Activated naive CD4-positive, alpha-beta T cell treated with anti-CD3 and anti-CD28 coated beads, Interleukin-2, amount 10 ng/mL, durations not matched to agents 5 hours and 36 hours (primary cell): ENCODE measurements around the gene C6orf47. TPM values are rescaled to one million over a fixed set of nuclear protein-coding genes. Genes with fewer than 3 reads are reported as not detected.

Experiments used
- microRNA-seq: library from miRNA; unstranded; fragments of <30 nt; microRNA quantifications from one replicate; pipeline ENCODE4 v1.2.0, GENCODE V29; 2022; ENCODE audit warnings: borderline microRNAs expressed, borderline replicate concordance
- total RNA-seq, 2 experiments: library from RNA; stranded (reverse); gene quantifications; one replicate each; pipeline ENCODE4 v1.2.3, GENCODE V29; 2021

Gene C6orf47, protein sequence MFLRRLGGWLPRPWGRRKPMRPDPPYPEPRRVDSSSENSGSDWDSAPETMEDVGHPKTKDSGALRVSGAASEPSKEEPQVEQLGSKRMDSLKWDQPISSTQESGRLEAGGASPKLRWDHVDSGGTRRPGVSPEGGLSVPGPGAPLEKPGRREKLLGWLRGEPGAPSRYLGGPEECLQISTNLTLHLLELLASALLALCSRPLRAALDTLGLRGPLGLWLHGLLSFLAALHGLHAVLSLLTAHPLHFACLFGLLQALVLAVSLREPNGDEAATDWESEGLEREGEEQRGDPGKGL
- 10 to 100 TPM; 23.6 to 24.2 TPM for total RNA-seq

DNA sequence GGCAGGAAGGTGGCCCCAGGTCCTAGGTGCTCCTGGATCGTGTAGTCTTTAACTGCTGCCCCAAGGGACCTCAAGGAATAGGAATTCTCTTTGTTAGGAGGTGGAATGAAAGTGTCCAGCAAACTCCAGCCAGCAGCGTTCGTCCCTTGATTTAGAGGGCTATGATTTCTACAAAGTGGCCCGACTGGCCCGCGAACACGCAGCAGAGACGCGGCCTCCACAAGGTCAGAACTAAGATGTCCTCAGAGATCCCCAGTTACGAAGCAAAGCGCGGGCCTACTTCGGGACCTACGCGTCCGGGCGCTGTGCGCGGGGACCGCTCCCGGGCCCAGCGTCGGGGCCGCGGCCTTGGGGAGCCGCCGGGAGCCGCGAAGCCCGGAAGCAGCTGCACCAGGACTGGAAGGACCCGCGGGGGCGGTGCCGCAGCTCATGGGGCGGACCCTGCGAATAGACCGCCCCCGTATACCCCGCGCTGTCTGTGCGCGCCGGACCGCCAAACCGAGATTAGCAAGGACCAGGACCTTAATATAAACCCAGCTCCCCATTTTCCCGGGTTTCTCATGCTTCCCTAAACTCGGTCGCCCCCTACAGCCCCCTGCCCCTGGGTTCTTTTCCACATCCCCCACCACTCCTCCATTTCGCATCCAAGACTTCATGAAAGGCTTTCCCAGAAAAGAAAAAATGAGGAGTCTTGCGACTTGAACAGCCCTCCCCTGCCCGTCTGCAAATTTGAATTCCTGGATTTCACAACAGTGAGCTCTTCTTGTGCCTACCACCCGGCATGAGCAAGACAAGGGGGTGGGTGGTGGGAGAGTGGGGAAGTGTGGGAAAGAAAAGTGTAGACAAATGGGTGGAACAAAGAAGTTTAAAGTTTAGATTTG is at the start of gene C6orf47:
C6orf47 (minus strand) TSS at position 398 of the 881 bp plus-strand sequence. CDS start 831 bp downstream, outside the sequence.

GRCh38 chr6:31706599-31706998 is 46.0 kb upstream of the C6orf47 start, which contains the start of gene LY6G6F:
LY6G6F (plus strand) TSS chr6:31706866; CDS start chr6:31706907, 41 bp downstream.

DNA sequence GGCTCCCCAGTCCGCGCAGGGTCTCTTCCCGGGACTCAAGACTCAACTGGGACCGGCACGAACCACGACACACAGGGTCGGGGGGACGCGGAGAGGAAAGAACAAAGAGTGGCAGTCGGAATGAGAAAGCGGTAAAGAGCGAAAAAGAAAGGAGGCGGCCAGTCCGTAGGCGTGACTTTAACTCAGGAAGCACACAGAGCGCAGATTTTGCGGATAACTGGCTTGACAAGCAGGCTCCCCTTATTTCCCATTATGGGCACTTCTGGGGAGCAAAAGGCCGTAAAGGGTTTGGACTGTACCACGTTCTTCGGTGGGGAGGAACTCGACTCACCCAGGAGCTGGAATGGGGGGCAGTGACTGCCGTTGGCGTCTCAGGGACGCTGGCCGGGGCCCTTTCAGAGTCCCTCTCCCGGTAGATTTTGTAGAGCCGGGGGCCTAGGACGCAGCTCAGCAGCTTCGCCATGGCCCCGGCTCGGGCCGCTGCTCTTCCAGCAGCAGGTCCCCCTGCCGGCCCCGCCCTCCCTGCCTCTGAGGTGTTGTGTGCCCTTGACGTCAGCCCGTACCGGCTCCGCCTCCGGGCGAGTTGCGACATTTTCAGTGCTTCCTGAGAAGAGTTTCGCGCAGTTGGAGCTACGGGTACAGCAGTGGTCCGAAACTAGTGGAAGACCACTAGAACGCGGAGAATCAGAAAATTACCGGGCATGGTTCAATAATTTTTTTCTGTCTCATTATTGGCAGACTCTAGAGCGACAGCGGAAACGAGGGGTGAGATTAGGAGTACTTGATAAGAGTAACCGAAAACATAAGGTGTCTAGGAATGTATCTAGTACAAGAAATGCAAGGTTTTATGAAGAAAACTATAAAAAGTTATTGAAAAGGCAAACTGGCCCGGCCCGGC is 42.5 kb upstream of the C6orf47 start, which contains the start of gene ABHD16A:
ABHD16A (minus strand) TSS at position 506 of the 898 bp plus-strand sequence; CDS start at position 463, 43 bp downstream.

GRCh38 chr6:31680226-31681134 is 19.9 kb upstream of the C6orf47 start, which contains the start of gene LY6G5C:
LY6G5C (minus strand) TSS chr6:31681067; CDS start chr6:31680373, 694 bp downstream.

GRCh38 chr6:31669676-31670075 is 9.1 kb upstream of the C6orf47 start, which contains the start of gene LY6G5B:
LY6G5B (plus strand) TSS chr6:31669976; CDS start chr6:31670951, 975 bp downstream.

GRCh38 chr6:31665501-31666336 is 5.1 kb upstream of the C6orf47 start, which contains the start of gene CSNK2B:
CSNK2B (plus strand) TSS chr6:31666080; CDS start chr6:31666832, 752 bp downstream.

GRCh38 chr6:31664790-31665500 is 4.4 kb upstream of the C6orf47 start, which contains the start of gene GPANK1:
GPANK1 (minus strand) TSS chr6:31664997; CDS start chr6:31664478, 519 bp downstream.

GRCh38 chr6:31655349-31656237 is 5.0 kb downstream of the C6orf47 start, which contains the start of gene APOM:
APOM (plus strand) TSS chr6:31655894; CDS start chr6:31655967, 73 bp downstream.

DNA sequence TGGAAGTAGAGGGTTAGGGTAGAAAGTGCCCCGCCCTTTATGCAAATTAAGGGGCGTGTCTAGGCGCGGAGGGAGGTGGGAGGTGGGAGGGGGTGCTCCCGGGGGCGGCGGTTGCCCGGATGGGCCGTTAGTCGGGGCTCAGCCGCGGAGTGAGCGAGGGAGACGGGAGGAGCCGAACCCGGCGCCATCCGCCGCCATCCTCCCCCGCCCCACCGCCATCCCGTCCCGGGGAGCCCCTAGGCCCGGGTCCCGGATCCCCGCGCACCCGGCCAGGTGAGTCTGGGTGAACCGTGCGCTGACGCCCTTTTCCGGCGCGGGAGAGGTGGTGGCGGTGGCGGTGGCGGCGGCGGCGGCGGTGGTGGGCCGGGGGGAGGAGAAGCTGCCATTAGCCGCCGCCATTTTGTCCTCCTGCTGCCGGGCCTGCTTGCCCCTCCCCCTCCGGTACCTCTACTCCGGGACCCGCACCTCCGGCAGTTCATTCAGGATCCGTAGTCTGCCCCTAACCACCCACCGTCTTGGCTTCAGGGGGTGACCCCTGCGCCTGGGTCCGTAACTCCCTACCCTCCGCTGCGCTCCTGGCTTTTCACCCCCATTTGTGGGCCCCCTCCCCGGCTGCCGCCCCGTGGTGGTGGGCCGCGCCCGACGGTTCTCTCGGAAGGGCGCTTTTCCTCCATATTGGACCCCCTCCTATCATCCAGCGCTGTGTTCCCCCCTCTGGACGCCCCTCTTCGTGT is 39.8 kb downstream of the C6orf47 start, which contains the start of gene PRRC2A:
PRRC2A (plus strand) TSS at position 130 of the 734 bp plus-strand sequence. CDS start 2,075 bp downstream, outside the sequence.

GRCh38 chr6:31614684-31615578 is 45.6 kb downstream of the C6orf47 start, which contains the start of gene AIF1:
AIF1 (plus strand) TSS chr6:31615234; CDS start chr6:31615330, 96 bp downstream.

Small RNA genes within 50 kb of the gene (microRNA-seq; reads per million reads assigned to microRNA genes)
- gene MIR4646 (1.5 reads per million), gene MIR6832 (not detected)

Other genes starting within 250 kb of the C6orf47 start
- 10 to 100 TPM; 37.8 to 38.1 TPM for gene MICB, start 162.6 kb downstream of the C6orf47 start, total RNA-seq
- gene MCCD1, start 131.8 kb downstream of the C6orf47 start, total RNA-seq, result not detected
- 100 to 1,000 TPM; 423 to 444 TPM for gene DDX39B, start 118.8 kb downstream of the C6orf47 start, total RNA-seq
- 1 to 10 TPM; 3.5 to 4.2 TPM for gene ATP6V1G2, start 114.2 kb downstream of the C6orf47 start, total RNA-seq
- 10 to 100 TPM; 12.9 to 15.8 TPM for gene NFKBIL1, start 113.2 kb downstream of the C6orf47 start, total RNA-seq
- 10 to 100 TPM; 29.6 TPM for gene LTA, start 88.5 kb downstream of the C6orf47 start, total RNA-seq
- 10 to 100 TPM; 51.3 to 53.4 TPM for gene TNF, start 85.2 kb downstream of the C6orf47 start, total RNA-seq
- 1,000 to 10,000 TPM; 1,438 to 1,452 TPM for gene LTB, start 78.4 kb downstream of the C6orf47 start, total RNA-seq
- gene LST1, start 74.5 kb downstream of the C6orf47 start, total RNA-seq, result 10 to 100 TPM; 67.8 to 71.0 TPM
- gene NCR3, start 67.8 kb downstream of the C6orf47 start, total RNA-seq, result 10 to 100 TPM; 27.6 to 28.8 TPM
- gene AIF1, start 45.5 kb downstream of the C6orf47 start, total RNA-seq, result 10 to 100 TPM; 45.4 to 46.1 TPM
- gene PRRC2A, start 40.1 kb downstream of the C6orf47 start, total RNA-seq, result 100 to 1,000 TPM; 210 to 211 TPM
- gene BAG6, start 8.1 kb downstream of the C6orf47 start, total RNA-seq, result 100 to 1,000 TPM; 278 to 280 TPM
- 1 to 10 TPM; 3.8 to 3.9 TPM for gene APOM, start 4.9 kb downstream of the C6orf47 start, total RNA-seq
- 10 to 100 TPM; 26.4 to 29.1 TPM for gene GPANK1, start 4.2 kb upstream of the C6orf47 start, total RNA-seq
- 100 to 1,000 TPM; 181 to 195 TPM for gene CSNK2B, start 5.3 kb upstream of the C6orf47 start, total RNA-seq
- gene LY6G5B, start 9.2 kb upstream of the C6orf47 start, total RNA-seq, result 10 to 100 TPM; 20.3 to 23.5 TPM
- gene LY6G5C, start 20.3 kb upstream of the C6orf47 start, total RNA-seq, result 1 to 10 TPM; 1.8 to 2.2 TPM
- gene ABHD16A, start 42.5 kb upstream of the C6orf47 start, total RNA-seq, result 10 to 100 TPM; 50.4 to 54.9 TPM
- gene LY6G6F, start 46.1 kb upstream of the C6orf47 start, total RNA-seq, result not detected
- not detected for gene LY6G6D, start 54.6 kb upstream of the C6orf47 start, total RNA-seq
- not detected for gene LY6G6C, start 61.0 kb upstream of the C6orf47 start, total RNA-seq
- gene MPIG6B, start 62.6 kb upstream of the C6orf47 start, total RNA-seq, result under 1 TPM; 0.22 to 0.43 TPM
- 10 to 100 TPM; 18.1 to 18.9 TPM for gene DDAH2, start 68.5 kb upstream of the C6orf47 start, total RNA-seq
- 100 to 1,000 TPM; 534 to 538 TPM for gene CLIC1, start 75.8 kb upstream of the C6orf47 start, total RNA-seq
- 10 to 100 TPM; 47.4 to 47.7 TPM for gene MSH5, start 79.2 kb upstream of the C6orf47 start, total RNA-seq
- gene SAPCD1, start 101.9 kb upstream of the C6orf47 start, total RNA-seq, result 10 to 100 TPM; 11.3 to 12.0 TPM
- gene VWA7, start 116.5 kb upstream of the C6orf47 start, total RNA-seq, result 1 to 10 TPM; 3.8 to 3.9 TPM
- 10 to 100 TPM; 74.6 to 79.2 TPM for gene VARS1, start 135.0 kb upstream of the C6orf47 start, total RNA-seq
- 10 to 100 TPM; 72.5 to 75.6 TPM for gene LSM2, start 146.2 kb upstream of the C6orf47 start, total RNA-seq
- 1 to 10 TPM; 3.7 to 3.8 TPM for gene HSPA1L, start 154.5 kb upstream of the C6orf47 start, total RNA-seq
- gene HSPA1A, start 154.8 kb upstream of the C6orf47 start, total RNA-seq, result 10 to 100 TPM; 75.8 to 83.8 TPM
- 10 to 100 TPM; 35.5 to 35.9 TPM for gene HSPA1B, start 167.0 kb upstream of the C6orf47 start, total RNA-seq
- 10 to 100 TPM; 23.4 to 23.7 TPM for gene NEU1, start 202.0 kb upstream of the C6orf47 start, total RNA-seq
- not detected for gene SLC44A4, start 218.2 kb upstream of the C6orf47 start, total RNA-seq
- 10 to 100 TPM; 60.9 to 61.4 TPM for gene EHMT2, start 236.9 kb upstream of the C6orf47 start, total RNA-seq
- 1 to 10 TPM; 1.5 to 2.4 TPM for gene ZBTB12, start 241.3 kb upstream of the C6orf47 start, total RNA-seq